HEK293 (cell line): Measurements from ENCODE around the gene HYPK.

Source experiments
- ATF2 ChIP-seq: fragments of 450-650 bp; formaldehyde crosslinking; IDR thresholded peaks from 2 replicates; pipeline ENCODE4 v1.5.1; 2016; ENCODE audit warnings: missing biosample characterization, missing genetic modification characterization, low read depth
- GLI2 ChIP-seq: fragments of 450-650 bp; formaldehyde crosslinking; IDR thresholded peaks from 2 replicates; pipeline ENCODE4; 2017; ENCODE audit warnings: missing biosample characterization, missing genetic modification characterization, low read depth, borderline replicate concordance
- GLI4 ChIP-seq: fragments of 450-650 bp; formaldehyde crosslinking; IDR thresholded peaks from 2 replicates; pipeline ENCODE4 v1.5.1; 2016; ENCODE audit warnings: missing biosample characterization, missing genetic modification characterization
- PRDM2 ChIP-seq: fragments of 450-650 bp; formaldehyde crosslinking; IDR thresholded peaks from 2 replicates; pipeline ENCODE4 v1.5.1; 2016; ENCODE audit warnings: missing biosample characterization, missing genetic modification characterization, borderline replicate concordance
- PRDM4 ChIP-seq: fragments of 450-650 bp; formaldehyde crosslinking; IDR thresholded peaks from 2 replicates; pipeline ENCODE4 v1.5.1; 2017; ENCODE audit warnings: missing biosample characterization, missing genetic modification characterization
- REPIN1 ChIP-seq: fragments of 450-650 bp; formaldehyde crosslinking; IDR thresholded peaks from 2 replicates; pipeline ENCODE4 v1.5.1; 2017; ENCODE audit warnings: missing biosample characterization, missing genetic modification characterization, low read depth
- SP7 ChIP-seq: fragments of 450-650 bp; formaldehyde crosslinking; IDR thresholded peaks from 2 replicates; pipeline ENCODE4 v1.5.1; 2016; ENCODE audit warnings: missing biosample characterization, missing genetic modification characterization
- TSHZ1 ChIP-seq: fragments of 450-650 bp; formaldehyde crosslinking; IDR thresholded peaks from 2 replicates; pipeline ENCODE4 v1.5.1; 2016; ENCODE audit warnings: missing biosample characterization, missing genetic modification characterization, borderline replicate concordance
- ZBTB21 ChIP-seq: fragments of 450-650 bp; formaldehyde crosslinking; IDR thresholded peaks from 2 replicates; pipeline ENCODE4 v1.5.1; 2017; ENCODE audit warnings: missing biosample characterization, missing genetic modification characterization
- ZBTB26 ChIP-seq: fragments of 450-650 bp; formaldehyde crosslinking; optimal IDR thresholded peaks from 2 replicates; pipeline ENCODE3; 2016; ENCODE audit warnings: missing biosample characterization, mild to moderate bottlenecking, missing genetic modification characterization
- ZFP41 ChIP-seq: fragments of 450-650 bp; formaldehyde crosslinking; IDR thresholded peaks from 2 replicates; pipeline ENCODE4 v1.5.1; 2016; ENCODE audit warnings: missing biosample characterization, missing genetic modification characterization, borderline replicate concordance
- ZNF121 ChIP-seq: fragments of 450-650 bp; formaldehyde crosslinking; IDR thresholded peaks from 2 replicates; pipeline ENCODE4 v1.5.1; 2016; ENCODE audit warnings: missing biosample characterization, missing genetic modification characterization
- ZNF140 ChIP-seq: fragments of 450-650 bp; formaldehyde crosslinking; IDR thresholded peaks from 2 replicates; pipeline ENCODE4 v1.5.1; 2016; ENCODE audit warnings: missing biosample characterization, missing genetic modification characterization
- ZNF274 ChIP-seq, 2 experiments: fragments of 200-500 bp in 1 of 2; fragments of 450-650 bp in 1 of 2; sonication (Bioruptor generic) in 1 of 2; formaldehyde crosslinking in 1 of 2; IDR thresholded peaks; 2 replicates each; pipeline versions ENCODE4 v1.5.1 to v1.6.1; 2014 to 2016; ENCODE audit warnings: borderline replicate concordance in 1 of 2, inconsistent platforms in 1 of 2, low read length in 1 of 2, missing biosample characterization in 1 of 2, missing genetic modification characterization in 1 of 2
- ZNF280C ChIP-seq: fragments of 450-650 bp; formaldehyde crosslinking; IDR thresholded peaks from 2 replicates; pipeline ENCODE4 v1.5.1; 2016; ENCODE audit warnings: missing biosample characterization, missing genetic modification characterization
- ZNF292 ChIP-seq: fragments of 450-650 bp; formaldehyde crosslinking; IDR thresholded peaks from 2 replicates; pipeline ENCODE4 v1.5.1; 2016; ENCODE audit warnings: low read depth, missing biosample characterization, missing genetic modification characterization, borderline replicate concordance
- ZNF571 ChIP-seq: fragments of 450-650 bp; formaldehyde crosslinking; IDR thresholded peaks from 2 replicates; pipeline ENCODE4 v1.5.0; 2017; ENCODE audit warnings: missing biosample characterization, missing genetic modification characterization
- ZNF624 ChIP-seq: fragments of 450-650 bp; formaldehyde crosslinking; IDR thresholded peaks from 2 replicates; pipeline ENCODE4 v1.5.1; 2017; ENCODE audit warnings: missing biosample characterization, missing genetic modification characterization
- ZNF658 ChIP-seq: fragments of 450-650 bp; formaldehyde crosslinking; IDR thresholded peaks from 2 replicates; pipeline ENCODE4; 2016; ENCODE audit warnings: missing biosample characterization, missing genetic modification characterization
- ZNF664 ChIP-seq: fragments of 450-650 bp; formaldehyde crosslinking; IDR thresholded peaks from 2 replicates; pipeline ENCODE4 v1.5.1; 2016; ENCODE audit warnings: missing biosample characterization, missing genetic modification characterization
- ZNF707 ChIP-seq: fragments of 450-650 bp; formaldehyde crosslinking; IDR thresholded peaks from 2 replicates; pipeline ENCODE4 v1.5.1; 2016; ENCODE audit warnings: missing biosample characterization, missing genetic modification characterization
- ZNF777 ChIP-seq: fragments of 450-650 bp; formaldehyde crosslinking; IDR thresholded peaks from 2 replicates; pipeline ENCODE4 v1.5.1; 2017; ENCODE audit warnings: missing biosample characterization, missing genetic modification characterization, borderline replicate concordance

Gene HYPK

GRCh38 chr15:43777267-43777914, 23.0 kb upstream of the HYPK start (continued):
- TF ChIP-seq ZNF121 (tag by site-specific recombination) (no peak), ATF2 (tag by site-specific recombination) (no peak), ZNF707 (tag by site-specific recombination) (no peak), ZBTB26 (tag by site-specific recombination) (peak; percentile 37), PRDM4 (tag by site-specific recombination) (peak; percentile 91), GLI2 (tag by site-specific recombination) (no peak), REPIN1 (tag by site-specific recombination) (no peak), ZNF571 (tag by site-specific recombination) (no peak), ZNF624 (tag by site-specific recombination) (no peak), ZNF140 (tag by site-specific recombination) (no peak), ZNF292 (no peak), ZFP41 (no peak), ZNF777 (tag by site-specific recombination) (no peak), TSHZ1 (no peak), ZNF664 (no peak), PRDM2 (tag by site-specific recombination) (no peak), ZNF280C (no peak), ZBTB21 (tag by site-specific recombination) (no peak), ZNF658 (no peak), SP7 (tag by site-specific recombination) (peak; percentile 69; the same call in 1 of the 2 replicates), ZNF274 (IDR thresholded peaks at IDR 0.05; ENCODE audit: low read length) (no peak), ZNF274 (tag by site-specific recombination; IDR thresholded peaks at IDR 0.05; ENCODE audit: borderline replicate concordance) (no peak), GLI4 (tag by site-specific recombination) (no peak)
